Endometrial microvascular endothelial cells (primary cell): Measurements from ENCODE around the gene DHH. TPM values are rescaled to one million over a fixed set of nuclear protein-coding genes. Genes with fewer than 3 reads are reported as not detected.

Experiments used
- in situ Hi-C: cut with HindIII; loops from 2 replicates; pipeline ENCODE4 v1.10.0; 2017; ENCODE audit warnings: low sequenced_read_pairs, low pct_unique_long_range_greater_than_20kb; ENCODE audit errors: inconsistent ontology term
- total RNA-seq: library from RNA; depleted of rRNA; stranded (reverse); fragments of >200 nt; gene quantifications from one replicate; pipeline ENCODE4 v1.2.3, GENCODE V29; 2015; ENCODE audit errors: inconsistent ontology term

DHH gene
- total RNA-seq, 1 donor from 2014 or later: 6.2 TPM

- in situ Hi-C loops: no loop called here
These were observed 54.2 kb downstream of the DHH start for GRCh38 chr12:49040364-49040855.

- in situ Hi-C loops: no loop called here
These were observed 54.9 kb downstream of the DHH start for GRCh38 chr12:49039421-49040363.

- in situ Hi-C loops: no loop called here
These were observed 56.2 kb downstream of the DHH start for GRCh38 chr12:49038291-49038955.

- in situ Hi-C loops: no loop called here
These were observed 56.7 kb downstream of the DHH start for GRCh38 chr12:49037947-49038237.

GRCh38 chr12:49037111-49037946 is 57.3 kb downstream of the DHH start:
- in situ Hi-C loops: no loop called here

Other genes starting within 250 kb of the DHH start
- 86.7 TPM for gene DDX23, start 242.6 kb downstream of the DHH start, total RNA-seq
- 4.2 TPM for gene RND1, start 228.9 kb downstream of the DHH start, total RNA-seq
- 53.0 TPM for gene FKBP11, start 169.3 kb downstream of the DHH start, total RNA-seq
- gene ARF3, start 137.3 kb downstream of the DHH start, total RNA-seq: 114 TPM
- gene WNT10B, start 123.1 kb downstream of the DHH start, total RNA-seq: not detected
- not detected for gene WNT1, start 116.5 kb downstream of the DHH start, total RNA-seq
- 0.93 TPM for gene DDN, start 95.4 kb downstream of the DHH start, total RNA-seq
- gene PRKAG1, start 76.0 kb downstream of the DHH start, total RNA-seq: 87.2 TPM
- 23.4 TPM for gene KMT2D, start 34.0 kb downstream of the DHH start, total RNA-seq
- 0.46 TPM for gene RHEBL1, start 24.8 kb downstream of the DHH start, total RNA-seq
- gene LMBR1L, start 16.0 kb upstream of the DHH start, total RNA-seq: 59.4 TPM
- gene TUBA1B, start 36.6 kb upstream of the DHH start, total RNA-seq: 4,601 TPM
- 848 TPM for gene TUBA1A, start 94.3 kb upstream of the DHH start, total RNA-seq
- gene TUBA1C, start 170.3 kb upstream of the DHH start, total RNA-seq: 2,045 TPM
- not detected for gene PRPH, start 200.3 kb upstream of the DHH start, total RNA-seq
- gene TROAP, start 228.5 kb upstream of the DHH start, total RNA-seq: 32.7 TPM
- gene C1QL4, start 242.4 kb upstream of the DHH start, total RNA-seq: not detected